Skin of body (tissue), 2 donors: ENCODE data around the gene IL17B. TPM values are rescaled to one million over a fixed set of nuclear protein-coding genes. Genes with fewer than 3 reads are reported as not detected.

Experiments
- DNase-seq: peaks from one replicate; lab custom pipeline; 2025; lab: John Stamatoyannopoulos, UW
- total RNA-seq: library from RNA; depleted of rRNA; stranded (reverse); fragments of >200 nt; gene quantifications from one replicate; pipeline ENCODE4 v1.2.3, GENCODE V29; 2014

IL17B gene
- total RNA-seq, 1 donor from 2014 or later: 5.6 TPM

GRCh38 chr5:149325166-149325735 lies 53.8 kb downstream of the IL17B start:
- DNase-seq: no peak

DNA sequence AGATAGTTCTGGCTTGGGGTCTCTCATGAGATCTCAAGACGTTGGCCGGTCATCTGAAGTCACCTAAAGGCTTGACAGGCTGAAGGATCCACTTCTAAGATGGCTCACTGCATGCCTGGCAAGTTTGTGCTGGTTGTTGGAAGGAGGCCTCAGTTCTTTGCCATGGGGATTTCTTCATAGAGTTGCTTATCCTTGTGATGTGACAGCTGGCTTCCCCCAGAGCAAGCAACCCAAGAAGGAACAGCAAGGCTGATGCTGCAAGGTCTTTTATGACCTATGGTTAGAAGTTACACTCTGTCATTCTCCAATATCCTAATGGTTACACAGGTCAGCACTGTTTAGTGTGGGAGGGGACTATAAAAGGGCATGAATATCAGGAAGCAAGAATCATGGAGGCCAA lies 54.5 kb downstream of the IL17B start:
- no peak for DNase-seq

Other genes with a start within 250 kb of the IL17B start
- 7.9 TPM for gene ABLIM3, start 237.8 kb downstream of the IL17B start, total RNA-seq
- 20.8 TPM for gene AFAP1L1, start 107.4 kb downstream of the IL17B start, total RNA-seq
- gene GRPEL2, start 33.8 kb downstream of the IL17B start, total RNA-seq: 17.6 TPM
- gene PCYOX1L, start 21.2 kb downstream of the IL17B start, total RNA-seq: 6.5 TPM
- gene CSNK1A1, start 172.1 kb upstream of the IL17B start, total RNA-seq: 235 TPM
- gene ARHGEF37, start 202.2 kb upstream of the IL17B start, total RNA-seq: 11.0 TPM